Karpas-422 (cell line): ENCODE data around the gene HAND2. TPM values are rescaled to one million over a fixed set of nuclear protein-coding genes. Genes with fewer than 3 reads are reported as not detected.

Experiments
- DNase-seq: peaks from one replicate; pipeline ENCODE4 v3.0.0-alpha.2; 2015
- H2AFZ ChIP-seq: fragments of 200-600 bp; sonication (generic); 2 replicates; pipeline ENCODE4 v1.6.1; 2014; ENCODE audit warnings: antibody characterized with exemption, low read length, mixed read lengths
- H3K27ac ChIP-seq: fragments of 200-600 bp; sonication (generic); 2 replicates; pipeline ENCODE4 v1.5.1; 2014; ENCODE audit warnings: mild to moderate bottlenecking, low read length, moderate library complexity
- H3K27me3 ChIP-seq: fragments of 200-600 bp; sonication (generic); 2 replicates; pipeline ENCODE4 v1.6.1; 2014; ENCODE audit warnings: low read length, mixed read lengths
- H3K36me3 ChIP-seq: fragments of 200-600 bp; sonication (generic); 2 replicates; pipeline ENCODE4 v1.6.1; 2014; ENCODE audit warnings: low read length, mixed read lengths; ENCODE audit not compliant: insufficient read depth
- H3K4me1 ChIP-seq: fragments of 200-600 bp; sonication (generic); 2 replicates; pipeline ENCODE4 v1.6.1; 2014; ENCODE audit warnings: mild to moderate bottlenecking, low read length, mixed read lengths
- H3K4me2 ChIP-seq: fragments of 200-600 bp; sonication (generic); 2 replicates; pipeline ENCODE4 v1.6.1; 2014; ENCODE audit warnings: low read length, low read depth, mild to moderate bottlenecking; ENCODE audit not compliant: poor library complexity, severe bottlenecking
- H3K4me3 ChIP-seq: fragments of 200-600 bp; sonication (generic); 2 replicates; pipeline ENCODE4 v1.5.1; 2014; ENCODE audit warnings: mild to moderate bottlenecking, antibody characterized with exemption, low read length, mixed read lengths
- H3K79me2 ChIP-seq: fragments of 200-600 bp; sonication (generic); 2 replicates; pipeline ENCODE4 v1.6.1; 2014; ENCODE audit warnings: mild to moderate bottlenecking, low read length, mixed read lengths
- H3K9ac ChIP-seq: fragments of 200-600 bp; sonication (generic); 2 replicates; pipeline ENCODE4 v1.6.0; 2014; ENCODE audit warnings: low read length
- H3K9me2 ChIP-seq: fragments of 200-600 bp; sonication (generic), shearing (Covaris generic); replicated peaks from 2 replicates; pipeline ENCODE4 v1.6.0; 2014; ENCODE audit warnings: mild to moderate bottlenecking, low read length, moderate library complexity; ENCODE audit not compliant: insufficient read depth
- H3K9me3 ChIP-seq: fragments of 300-700, 200-600 bp; sonication (generic); 2 replicates; pipeline ENCODE4 v1.6.1; 2014; ENCODE audit warnings: low read length, mixed read lengths
- H4K20me1 ChIP-seq: fragments of 200-600 bp; sonication (generic); 2 replicates; pipeline ENCODE4 v1.6.1; 2014; ENCODE audit warnings: mild to moderate bottlenecking, antibody characterized with exemption, low read length, low read depth; ENCODE audit not compliant: insufficient read depth
- total RNA-seq: library from RNA; depleted of rRNA; stranded (reverse); fragments of >200 nt; shearing (Covaris generic); gene quantifications from 2 replicates; pipeline ENCODE4 v1.2.3, GENCODE V29; 2014; ENCODE audit warnings: low replicate concordance

Gene HAND2
- total RNA-seq, 1 experiment from 2014 or later: not detected

DNA sequence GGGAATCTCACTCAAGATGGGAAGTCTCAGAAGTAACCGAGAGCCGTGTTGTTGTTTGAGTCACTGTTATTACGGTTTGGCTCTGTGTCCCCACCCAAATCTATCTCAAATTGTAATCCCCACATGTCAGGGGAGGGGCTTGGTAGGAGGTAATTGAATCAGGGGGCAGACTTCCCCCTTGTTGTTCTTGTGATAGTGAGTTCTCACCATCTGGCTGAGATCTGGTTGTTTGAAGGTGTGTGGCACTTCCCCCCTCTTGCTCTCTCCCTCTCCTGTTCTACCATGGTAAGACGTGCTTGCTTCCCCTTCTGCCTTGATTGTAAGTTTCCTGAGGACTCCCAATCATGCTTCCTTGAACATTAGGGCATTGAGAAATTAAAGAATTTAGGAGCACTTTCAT lies 37.0 kb downstream of the HAND2 start:
- Histone ChIP-seq H3K27me3 (no peaks in the 10 kb centered on the region), H3K9me3 (no peaks in the 10 kb centered on the region), H4K20me1 (no peaks in the 10 kb centered on the region), H3K4me2 (no peak overlapping the region), H2AFZ (no peak overlapping the region), H3K4me1 (peaks cover 6% of the 10 kb centered on the region), H3K9me2 (no peaks in the 10 kb centered on the region), H3K27ac (no peak overlapping the region), H3K4me3 (no peak overlapping the region), H3K79me2 (no peaks in the 10 kb centered on the region), H3K36me3 (no peaks in the 10 kb centered on the region), H3K9ac (no peak overlapping the region)
- no peak for DNase-seq

DNA sequence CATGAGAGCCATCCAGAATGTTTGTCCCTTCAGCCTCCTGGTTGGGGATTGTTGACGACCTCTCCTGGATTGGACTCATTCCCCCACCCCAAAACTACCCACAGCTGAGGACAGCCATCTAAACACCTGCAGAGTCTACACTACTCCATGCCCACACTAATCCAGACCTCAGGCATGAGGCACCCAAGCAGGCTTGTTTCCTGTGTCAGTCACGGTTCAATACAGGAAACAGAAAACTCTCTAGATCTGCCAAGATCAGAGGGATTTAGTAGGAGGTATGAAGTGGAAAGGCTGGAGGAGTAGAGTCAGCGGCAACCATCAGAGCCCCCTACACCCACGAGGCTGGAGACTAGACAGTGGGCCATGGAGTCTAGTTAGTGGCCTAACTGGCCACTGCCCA lies 37.7 kb downstream of the HAND2 start:
- no peaks in the 10 kb centered on the region for H3K79me2 ChIP-seq
- H3K9ac ChIP-seq: no peak overlapping the region
- no peak for DNase-seq
- H3K4me3 ChIP-seq: no peak overlapping the region
- H3K9me3 ChIP-seq: no peaks in the 10 kb centered on the region
- H3K27me3 ChIP-seq: no peaks in the 10 kb centered on the region
- H2AFZ ChIP-seq: no peak overlapping the region
- H3K9me2 ChIP-seq: no peaks in the 10 kb centered on the region
- H3K4me2 ChIP-seq: no peak overlapping the region
- H3K36me3 ChIP-seq: no peaks in the 10 kb centered on the region
- no peak overlapping the region for H3K27ac ChIP-seq
- H3K4me1 ChIP-seq: peaks cover 4% of the 10 kb centered on the region
- no peaks in the 10 kb centered on the region for H4K20me1 ChIP-seq

DNA sequence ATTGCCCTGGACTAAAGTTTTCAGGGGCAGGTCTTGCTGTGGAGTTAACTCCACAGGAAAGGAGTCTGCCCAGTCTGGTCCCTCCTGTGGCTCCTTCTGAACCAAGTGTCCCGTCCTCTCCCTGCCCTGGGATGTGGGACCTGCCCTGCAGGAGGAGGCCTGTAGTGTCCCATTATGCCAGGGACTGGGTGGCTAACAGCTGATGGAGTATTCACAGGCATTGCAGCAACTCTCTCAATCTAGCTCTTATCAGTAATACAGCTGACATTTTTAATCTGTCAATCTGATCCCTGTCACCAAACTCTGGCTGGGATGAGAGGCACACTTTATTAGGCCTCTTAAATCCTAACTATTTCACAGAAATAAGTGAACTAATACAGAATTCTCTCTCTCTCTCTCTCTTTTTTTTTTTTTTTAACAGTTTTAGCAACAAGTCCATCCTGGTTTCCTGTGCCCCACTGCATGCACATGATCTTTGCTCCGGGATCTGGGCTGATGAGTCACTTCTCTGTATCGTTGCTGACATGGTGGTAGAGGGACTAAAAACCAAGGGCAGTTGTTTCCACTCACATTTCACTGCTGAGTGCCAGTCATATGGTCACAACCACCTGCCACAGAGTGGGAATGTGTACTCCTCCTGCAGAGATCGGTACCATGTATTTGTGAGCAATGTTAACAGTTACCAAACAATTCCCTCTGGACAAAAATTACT lies 39.1 kb downstream of the HAND2 start:
- Histone ChIP-seq H3K9me2 (no peaks in the 10 kb centered on the region), H3K9ac (no peak overlapping the region), H3K36me3 (no peaks in the 10 kb centered on the region), H3K9me3 (no peaks in the 10 kb centered on the region), H3K4me2 (no peak overlapping the region), H2AFZ (no peak overlapping the region), H4K20me1 (no peaks in the 10 kb centered on the region), H3K79me2 (no peaks in the 10 kb centered on the region), H3K4me3 (no peak overlapping the region), H3K27ac (no peak overlapping the region), H3K27me3 (no peaks in the 10 kb centered on the region), H3K4me1 (peaks cover 8% of the 10 kb centered on the region)
- DNase-seq: no peak

DNA sequence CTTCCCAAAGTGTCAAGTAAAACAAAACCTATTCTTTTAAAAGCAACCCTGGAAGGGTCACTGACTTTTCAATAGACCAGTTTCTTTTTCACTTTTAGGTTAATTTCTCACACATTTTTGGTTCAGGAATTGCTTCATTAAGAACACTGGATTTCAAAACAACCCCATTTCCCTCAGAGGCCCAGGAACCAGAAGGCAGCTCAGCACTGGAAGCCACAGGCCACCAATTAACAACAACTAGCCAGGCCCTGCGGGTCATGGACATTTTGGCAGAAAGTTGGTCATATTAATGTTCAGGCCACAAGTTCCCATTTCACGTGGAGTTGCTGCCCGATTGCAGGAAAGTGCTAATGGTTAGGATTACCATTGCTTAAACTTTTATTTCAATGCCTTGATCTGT lies 39.8 kb downstream of the HAND2 start:
- H3K27me3 ChIP-seq: no peaks in the 10 kb centered on the region
- no peak overlapping the region for H3K4me3 ChIP-seq
- H2AFZ ChIP-seq: no peak overlapping the region
- no peaks in the 10 kb centered on the region for H3K9me3 ChIP-seq
- H3K36me3 ChIP-seq: no peaks in the 10 kb centered on the region
- no peak overlapping the region for H3K9ac ChIP-seq
- no peak overlapping the region for H3K27ac ChIP-seq
- DNase-seq: no peak
- no peaks in the 10 kb centered on the region for H3K9me2 ChIP-seq
- no peak overlapping the region for H3K4me2 ChIP-seq
- H3K4me1 ChIP-seq: peaks cover 8% of the 10 kb centered on the region
- no peaks in the 10 kb centered on the region for H3K79me2 ChIP-seq
- no peaks in the 10 kb centered on the region for H4K20me1 ChIP-seq

DNA sequence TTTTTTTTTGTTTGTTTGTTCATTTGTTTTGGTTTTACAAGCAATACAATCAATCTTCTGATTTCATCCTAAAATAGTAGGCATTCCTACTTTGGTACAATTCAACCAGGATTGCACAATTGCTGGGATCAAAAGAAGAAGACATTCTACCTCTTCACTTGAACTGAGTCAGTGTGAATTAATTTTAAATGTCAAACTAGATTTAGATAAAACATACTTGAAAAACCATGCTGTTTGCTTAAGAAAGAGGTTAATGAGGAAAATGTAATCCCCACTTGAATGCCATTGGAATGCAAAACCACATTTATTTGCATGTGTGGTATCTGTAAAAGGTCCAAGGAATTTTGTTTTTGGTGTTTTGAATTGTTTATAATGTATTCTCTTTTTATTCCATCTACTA lies 40.5 kb downstream of the HAND2 start:
- Histone ChIP-seq H3K36me3 (no peaks in the 10 kb centered on the region), H2AFZ (no peak overlapping the region), H3K79me2 (no peaks in the 10 kb centered on the region), H4K20me1 (no peaks in the 10 kb centered on the region), H3K4me2 (no peak overlapping the region), H3K9ac (no peak overlapping the region), H3K4me3 (no peak overlapping the region), H3K9me2 (no peaks in the 10 kb centered on the region), H3K27me3 (no peaks in the 10 kb centered on the region), H3K9me3 (no peaks in the 10 kb centered on the region), H3K27ac (no peak overlapping the region), H3K4me1 (peaks cover 8% of the 10 kb centered on the region)
- DNase-seq: no peak

DNA sequence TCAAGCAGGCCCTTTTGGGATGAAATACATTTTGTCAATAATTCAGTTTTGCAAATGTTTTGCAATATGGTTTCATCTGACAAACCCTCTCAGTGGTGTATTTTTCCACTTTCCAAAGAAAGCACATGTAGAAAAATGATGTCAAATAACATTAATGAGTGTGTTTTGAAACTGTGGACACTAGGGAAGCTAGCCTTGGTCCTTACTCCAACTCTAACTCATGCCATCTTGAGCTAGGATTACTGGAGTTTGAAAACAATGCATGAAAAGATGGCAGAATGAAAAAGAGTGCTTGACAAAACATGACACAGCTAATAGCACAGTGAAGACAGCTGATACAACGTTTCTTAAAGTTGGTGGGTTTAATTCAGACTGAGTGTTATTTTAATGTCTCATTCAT lies 41.4 kb downstream of the HAND2 start:
- no peak for DNase-seq
- H4K20me1 ChIP-seq: no peaks in the 10 kb centered on the region
- no peaks in the 10 kb centered on the region for H3K79me2 ChIP-seq
- H3K4me1 ChIP-seq: peaks cover 4% of the 10 kb centered on the region
- no peaks in the 10 kb centered on the region for H3K9me3 ChIP-seq
- no peaks in the 10 kb centered on the region for H3K27me3 ChIP-seq
- H3K9ac ChIP-seq: no peak overlapping the region
- H2AFZ ChIP-seq: no peak overlapping the region
- no peak overlapping the region for H3K27ac ChIP-seq
- H3K36me3 ChIP-seq: no peaks in the 10 kb centered on the region
- no peak overlapping the region for H3K4me3 ChIP-seq
- H3K4me2 ChIP-seq: no peak overlapping the region
- H3K9me2 ChIP-seq: no peaks in the 10 kb centered on the region

DNA sequence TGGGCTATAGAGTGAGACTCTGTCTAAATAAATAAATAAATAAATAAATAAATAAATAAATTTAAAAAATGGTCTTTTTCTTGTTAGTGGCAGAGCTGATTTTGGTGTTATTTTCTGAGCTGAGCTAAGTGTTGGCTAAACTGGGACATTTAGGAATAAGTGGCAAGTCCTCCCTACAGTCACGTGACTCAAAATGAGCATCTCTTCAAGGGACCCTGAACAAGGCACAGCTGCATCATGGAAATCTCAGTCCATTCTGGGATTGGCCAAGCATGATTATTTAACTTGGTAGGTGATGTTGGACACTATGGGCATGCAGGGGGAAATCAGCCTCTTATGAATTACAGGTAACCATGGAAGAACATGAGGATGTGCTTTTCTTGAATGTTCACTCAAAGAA lies 42.0 kb downstream of the HAND2 start:
- no peak overlapping the region for H3K4me3 ChIP-seq
- no peak overlapping the region for H2AFZ ChIP-seq
- H3K27me3 ChIP-seq: no peaks in the 10 kb centered on the region
- H3K9me2 ChIP-seq: no peaks in the 10 kb centered on the region
- no peaks in the 10 kb centered on the region for H3K79me2 ChIP-seq
- no peak overlapping the region for H3K4me2 ChIP-seq
- H3K27ac ChIP-seq: no peak overlapping the region
- H3K9me3 ChIP-seq: no peaks in the 10 kb centered on the region
- peaks cover 4% of the 10 kb centered on the region for H3K4me1 ChIP-seq
- no peak overlapping the region for H3K9ac ChIP-seq
- no peak for DNase-seq
- no peaks in the 10 kb centered on the region for H4K20me1 ChIP-seq
- no peaks in the 10 kb centered on the region for H3K36me3 ChIP-seq

DNA sequence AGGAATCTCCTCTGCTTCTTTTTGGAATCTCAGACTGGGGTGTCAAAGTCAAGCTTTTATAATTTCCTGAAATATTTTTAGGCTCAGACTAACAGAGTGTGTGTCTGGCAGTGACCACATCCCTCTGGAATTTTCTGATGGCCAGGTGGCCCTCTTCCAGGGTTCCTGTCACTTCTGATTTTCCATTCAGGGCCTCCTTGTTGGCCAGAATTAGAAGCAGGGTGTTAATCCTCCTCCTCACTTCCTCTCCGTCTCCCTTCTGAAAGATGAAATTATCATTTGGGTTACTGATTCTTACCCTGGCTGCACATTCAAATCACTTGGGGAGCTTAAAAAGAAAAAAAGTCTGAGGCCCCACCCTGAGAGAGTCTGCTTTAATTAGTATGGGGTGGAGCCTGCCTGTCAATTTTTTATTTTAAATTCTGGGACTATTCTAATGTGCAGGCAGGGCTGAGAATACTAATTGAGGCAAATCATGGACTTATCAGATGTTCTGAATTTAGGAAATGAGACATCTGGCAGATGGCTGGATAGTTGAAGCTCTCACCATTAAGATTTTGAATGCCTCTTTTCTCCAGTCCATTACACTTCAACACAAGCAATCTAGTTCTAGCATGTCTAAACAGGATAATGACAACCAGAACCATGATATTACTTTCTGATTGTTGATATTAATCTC lies 43.2 kb downstream of the HAND2 start:
- Histone ChIP-seq H3K4me2 (no peak overlapping the region), H3K9ac (no peak overlapping the region), H3K36me3 (no peaks in the 10 kb centered on the region), H3K4me3 (no peak overlapping the region), H4K20me1 (no peaks in the 10 kb centered on the region), H3K9me3 (no peaks in the 10 kb centered on the region), H2AFZ (no peak overlapping the region), H3K79me2 (no peaks in the 10 kb centered on the region), H3K27ac (no peak overlapping the region), H3K27me3 (no peaks in the 10 kb centered on the region), H3K9me2 (no peaks in the 10 kb centered on the region), H3K4me1 (peaks cover 4% of the 10 kb centered on the region)
- no peak for DNase-seq
